PFSK-1 (cell line): ENCODE measurements around the gene CUX1.

Experiments used
- FOXP2 ChIP-seq: optimal IDR thresholded peaks from 2 replicates; pipeline ENCODE3; 2011; ENCODE audit warnings: borderline replicate concordance, control low read depth, inconsistent platforms; ENCODE audit not compliant: insufficient read depth; ENCODE audit errors: extremely low read length, extremely low read depth
- POLR2AphosphoS5 ChIP-seq: IDR thresholded peaks from 2 replicates; pipeline ENCODE4 v1.6.1; 2012; ENCODE audit warnings: low read depth, mild to moderate bottlenecking, control low read depth, low read length, moderate library complexity
- SIN3A ChIP-seq: IDR thresholded peaks from 2 replicates; pipeline ENCODE4 v1.6.1; 2012; ENCODE audit warnings: mild to moderate bottlenecking, low read length, moderate library complexity, borderline replicate concordance; ENCODE audit not compliant: insufficient read depth
- TAF1 ChIP-seq: IDR thresholded peaks from 2 replicates; pipeline ENCODE4 v1.6.1; 2012; ENCODE audit warnings: low read length, control low read depth, borderline replicate concordance; ENCODE audit not compliant: insufficient read depth
- TF ChIP-seq, protein P1 (sequence below), 2 experiments: IDR thresholded peaks; 2 replicates each; pipeline versions ENCODE4 v1.6.1 to v1.8.0; 2011 to 2012; ENCODE audit warnings: low read depth in 2 of 2, low read length in 2 of 2, control low read depth in 1 of 2, inconsistent platforms in 1 of 2, mild to moderate bottlenecking in 1 of 2, moderate library complexity in 1 of 2; ENCODE audit not compliant: insufficient read depth in 1 of 2

Gene CUX1

GRCh38 chr7:101976411-101976810 is 159.0 kb downstream of the CUX1 start:
- no peak for TF ChIP-seq TAF1
- no peak for TF ChIP-seq SIN3A
- TF ChIP-seq FOXP2, result no peak
- TF ChIP-seq POLR2AphosphoS5, result no peak
- TF ChIP-seq, protein P1, sequence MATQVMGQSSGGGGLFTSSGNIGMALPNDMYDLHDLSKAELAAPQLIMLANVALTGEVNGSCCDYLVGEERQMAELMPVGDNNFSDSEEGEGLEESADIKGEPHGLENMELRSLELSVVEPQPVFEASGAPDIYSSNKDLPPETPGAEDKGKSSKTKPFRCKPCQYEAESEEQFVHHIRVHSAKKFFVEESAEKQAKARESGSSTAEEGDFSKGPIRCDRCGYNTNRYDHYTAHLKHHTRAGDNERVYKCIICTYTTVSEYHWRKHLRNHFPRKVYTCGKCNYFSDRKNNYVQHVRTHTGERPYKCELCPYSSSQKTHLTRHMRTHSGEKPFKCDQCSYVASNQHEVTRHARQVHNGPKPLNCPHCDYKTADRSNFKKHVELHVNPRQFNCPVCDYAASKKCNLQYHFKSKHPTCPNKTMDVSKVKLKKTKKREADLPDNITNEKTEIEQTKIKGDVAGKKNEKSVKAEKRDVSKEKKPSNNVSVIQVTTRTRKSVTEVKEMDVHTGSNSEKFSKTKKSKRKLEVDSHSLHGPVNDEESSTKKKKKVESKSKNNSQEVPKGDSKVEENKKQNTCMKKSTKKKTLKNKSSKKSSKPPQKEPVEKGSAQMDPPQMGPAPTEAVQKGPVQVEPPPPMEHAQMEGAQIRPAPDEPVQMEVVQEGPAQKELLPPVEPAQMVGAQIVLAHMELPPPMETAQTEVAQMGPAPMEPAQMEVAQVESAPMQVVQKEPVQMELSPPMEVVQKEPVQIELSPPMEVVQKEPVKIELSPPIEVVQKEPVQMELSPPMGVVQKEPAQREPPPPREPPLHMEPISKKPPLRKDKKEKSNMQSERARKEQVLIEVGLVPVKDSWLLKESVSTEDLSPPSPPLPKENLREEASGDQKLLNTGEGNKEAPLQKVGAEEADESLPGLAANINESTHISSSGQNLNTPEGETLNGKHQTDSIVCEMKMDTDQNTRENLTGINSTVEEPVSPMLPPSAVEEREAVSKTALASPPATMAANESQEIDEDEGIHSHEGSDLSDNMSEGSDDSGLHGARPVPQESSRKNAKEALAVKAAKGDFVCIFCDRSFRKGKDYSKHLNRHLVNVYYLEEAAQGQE (IDR thresholded peaks at IDR 0.05; ENCODE audit: insufficient read depth in 1 of 2, low read depth in 2 of 2, low read length in 2 of 2), result no peak

- no peak for TF ChIP-seq SIN3A
- no peak for TF ChIP-seq POLR2AphosphoS5
- TF ChIP-seq, protein P1 (IDR thresholded peaks at IDR 0.05; ENCODE audit: insufficient read depth in 1 of 2, low read depth in 2 of 2, low read length in 2 of 2), result no peak
- TF ChIP-seq TAF1, result no peak
- TF ChIP-seq FOXP2, result no peak
Measured at GRCh38 chr7:101977249-101977648, 159.8 kb downstream of the CUX1 start.

- TF ChIP-seq POLR2AphosphoS5 (no peak), TAF1 (no peak), FOXP2 (no peak), SIN3A (no peak)
- TF ChIP-seq, protein P1 (IDR thresholded peaks at IDR 0.05; ENCODE audit: insufficient read depth in 1 of 2, low read depth in 2 of 2, low read length in 2 of 2), result no peak
Measured at GRCh38 chr7:101978683-101979082, 161.3 kb downstream of the CUX1 start.

- TF ChIP-seq POLR2AphosphoS5 (no peak), SIN3A (no peak), TAF1 (no peak), FOXP2 (no peak)
- TF ChIP-seq, protein P1 (IDR thresholded peaks at IDR 0.05; ENCODE audit: insufficient read depth in 1 of 2, low read depth in 2 of 2, low read length in 2 of 2), result no peak
Measured at GRCh38 chr7:101983147-101983811, 165.9 kb downstream of the CUX1 start.
